GM06990 (cell line): ENCODE results near the gene TRIM38.
"Not testable (repeated sequence)": the region's sequence is repeated elsewhere in the genome, so short reads cannot be mapped to it uniquely, and the experiment has no call there.

Experiments used
- DNase-seq: peaks from one replicate; pipeline ENCODE4 v3.0.0-alpha.2; 2011; ENCODE audit not compliant: insufficient read length; ENCODE audit errors: extremely low read depth
- H3K27me3 ChIP-seq: replicated peaks from 2 replicates; pipeline ENCODE4 v1.6.0; 2011; ENCODE audit warnings: low read length; ENCODE audit not compliant: control insufficient read depth, insufficient read depth
- H3K36me3 ChIP-seq: 2 replicates; pipeline ENCODE4 v1.5.1; 2011; ENCODE audit warnings: low read length; ENCODE audit not compliant: control insufficient read depth, insufficient read depth
- H3K4me3 ChIP-seq: replicated peaks from 2 replicates; pipeline ENCODE4 v1.5.1; 2011; ENCODE audit warnings: low read depth, mild to moderate bottlenecking, control low read depth, low read length
- CTCF ChIP-seq: IDR thresholded peaks from 2 replicates; pipeline ENCODE4 v1.5.1; 2011; ENCODE audit warnings: low read length, control low read depth, mild to moderate bottlenecking, inconsistent platforms; ENCODE audit not compliant: insufficient read depth, poor library complexity, severe bottlenecking

The TRIM38 gene

GRCh38 chr6:25987845-25988244 lies 25.2 kb downstream of the TRIM38 start:
- TF ChIP-seq CTCF, result no peak

GRCh38 chr6:25990172-25990873 lies 27.7 kb downstream of the TRIM38 start:
- H3K4me3 ChIP-seq, result no peak overlapping the region
- peaks cover 5% of the 10 kb centered on the region for H3K36me3 ChIP-seq
- no peaks in the 10 kb centered on the region for H3K27me3 ChIP-seq
- no peak for TF ChIP-seq CTCF
- DNase-seq, result no peak

More at GRCh38 chr6:25987845-25988244, 25.2 kb downstream of the TRIM38 start:
- Histone ChIP-seq H3K27me3 (no peaks in the 10 kb centered on the region), H3K36me3 (peaks cover 13% of the 10 kb centered on the region), H3K4me3 (no peak overlapping the region)
- no peak for DNase-seq

- Histone ChIP-seq H3K36me3 (no peaks in the 10 kb centered on the region; the same call in 1 of the 2 replicates), H3K4me3 (peak overlapping the region; percentile 57), H3K27me3 (no peaks in the 10 kb centered on the region)
- peak; percentile 87 for DNase-seq
- no peak for TF ChIP-seq CTCF
These were observed 29.3 kb downstream of the TRIM38 start for GRCh38 chr6:25991785-25992412.

GRCh38 chr6:25992413-25993340 lies 30.1 kb downstream of the TRIM38 start:
- TF ChIP-seq CTCF, result peak; percentile 94
- Histone ChIP-seq H3K36me3 (no peaks in the 10 kb centered on the region; the same call in 1 of the 2 replicates), H3K27me3 (no peaks in the 10 kb centered on the region), H3K4me3 (peak overlapping the region; percentile 67)
- peak; percentile 96 for DNase-seq

GRCh38 chr6:25993341-25993684 lies 30.7 kb downstream of the TRIM38 start:
- not testable (repeated sequence) for H3K36me3 ChIP-seq, H3K27me3 ChIP-seq, DNase-seq
- peak overlapping the region; percentile 67 for H3K4me3 ChIP-seq

GRCh38 chr6:25995507-25995906 lies 32.9 kb downstream of the TRIM38 start:
- no peak for TF ChIP-seq CTCF

More at GRCh38 chr6:25995507-25995906, 32.9 kb downstream of the TRIM38 start:
- H3K27me3 ChIP-seq, result no peaks in the 10 kb centered on the region
- no peak overlapping the region for H3K4me3 ChIP-seq
- no peak for DNase-seq
- H3K36me3 ChIP-seq, result no peaks in the 10 kb centered on the region; the same call in 1 of the 2 replicates
